Neural cell (in vitro differentiated cells): ENCODE measurements around the gene FBXO36. TPM values are rescaled to one million over a fixed set of nuclear protein-coding genes. Genes with fewer than 3 reads are reported as not detected.

Experiments used
- H2AFZ ChIP-seq: fragments of 200-600, 300-800 bp; sonication (generic), shearing (Covaris generic); 2 replicates; pipeline ENCODE4 v1.6.0; 2014; ENCODE audit warnings: low read depth, mild to moderate bottlenecking, antibody characterized with exemption, low read length, moderate library complexity
- H3F3A ChIP-seq: fragments of 200-600 bp; shearing (Covaris generic); 2 replicates; pipeline ENCODE4 v1.6.1; 2016; ENCODE audit warnings: mild to moderate bottlenecking, moderate library complexity, mixed read lengths, antibody characterized with exemption, low read length; ENCODE audit not compliant: insufficient read depth, poor library complexity, severe bottlenecking
- H3K27ac ChIP-seq: fragments of 200-600, 300-800 bp; sonication (generic), shearing (Covaris generic); 2 replicates; pipeline ENCODE4 v1.5.1; 2014; ENCODE audit warnings: mild to moderate bottlenecking, low read length, moderate library complexity
- H3K27me3 ChIP-seq: fragments of 300-800, 200-600 bp; sonication (generic), shearing (Covaris generic); 2 replicates; pipeline ENCODE4 v1.6.0; 2014; ENCODE audit warnings: mild to moderate bottlenecking, low read depth, low read length, moderate library complexity; ENCODE audit not compliant: insufficient read depth
- H3K36me3 ChIP-seq: fragments of 300-800, 200-600 bp; sonication (generic), shearing (Covaris generic); 2 replicates; pipeline ENCODE4 v1.5.1; 2014; ENCODE audit warnings: mild to moderate bottlenecking, antibody characterized with exemption, low read length, moderate library complexity; ENCODE audit not compliant: insufficient read depth
- H3K4me2 ChIP-seq: fragments of 300-800, 200-600 bp; sonication (generic), shearing (Covaris generic); 2 replicates; pipeline ENCODE4 v1.6.0; 2014; ENCODE audit warnings: mild to moderate bottlenecking, low read length
- H3K4me3 ChIP-seq: fragments of 300-800, 200-600 bp; sonication (generic), shearing (Covaris generic); 2 replicates; pipeline ENCODE4 v1.5.1; 2014; ENCODE audit warnings: mild to moderate bottlenecking, low read length, moderate library complexity
- H3K79me2 ChIP-seq: fragments of 200-600 bp; shearing (Covaris generic); replicated peaks from 2 replicates; pipeline ENCODE4 v1.6.0; 2014; ENCODE audit warnings: mild to moderate bottlenecking, low read length, moderate library complexity; ENCODE audit not compliant: insufficient read depth
- H3K9ac ChIP-seq: fragments of 300-800, 200-600 bp; sonication (generic), shearing (Covaris generic); 2 replicates; pipeline ENCODE4 v1.6.1; 2016; ENCODE audit warnings: mild to moderate bottlenecking, low read length, mixed read lengths
- H3K9me2 ChIP-seq: fragments of 200-600 bp; shearing (Covaris generic); 2 replicates; pipeline ENCODE4 v1.6.1; 2016; ENCODE audit warnings: mild to moderate bottlenecking, low read length, mixed read lengths; ENCODE audit not compliant: insufficient read depth
- H3K9me3 ChIP-seq: fragments of 200-600, 300-800 bp; sonication (generic), shearing (Covaris generic); 2 replicates; pipeline ENCODE4 v1.6.1; 2016; ENCODE audit warnings: mild to moderate bottlenecking, mixed run types, low read length, moderate library complexity, mixed read lengths
- H4K20me1 ChIP-seq: fragments of 200-600 bp; shearing (Covaris generic); 2 replicates; pipeline ENCODE4 v1.6.1; 2016; ENCODE audit warnings: mild to moderate bottlenecking, mixed run types; ENCODE audit not compliant: insufficient read depth
- EP300 ChIP-seq: fragments of 450-650 bp; conservative IDR thresholded peaks from 2 replicates; pipeline ENCODE4 v1.6.1; 2014; ENCODE audit warnings: antibody characterized with exemption, mild to moderate bottlenecking, moderate library complexity; ENCODE audit not compliant: poor library complexity, severe bottlenecking
- EZH2 ChIP-seq: fragments of 200-600, 300-800 bp; shearing (Covaris generic), sonication (generic); IDR thresholded peaks from 2 replicates; pipeline ENCODE4 v1.6.1; 2014; ENCODE audit warnings: antibody characterized with exemption, low read length, borderline replicate concordance, mild to moderate bottlenecking; ENCODE audit not compliant: insufficient read depth, poor library complexity, severe bottlenecking
- MXI1 ChIP-seq: fragments of 450-650 bp; conservative IDR thresholded peaks from 2 replicates; pipeline ENCODE4 v1.6.1; 2014; ENCODE audit warnings: antibody characterized with exemption, mild to moderate bottlenecking; ENCODE audit not compliant: poor library complexity, severe bottlenecking
- POLR2AphosphoS5 ChIP-seq: IDR thresholded peaks from 2 replicates; pipeline ENCODE4 v1.6.1; 2012
- RAD21 ChIP-seq: fragments of 450-650 bp; conservative IDR thresholded peaks from 2 replicates; pipeline ENCODE4 v1.6.1; 2014; ENCODE audit warnings: antibody characterized with exemption, mild to moderate bottlenecking, moderate library complexity
- SMC3 ChIP-seq: fragments of 450-650 bp; conservative IDR thresholded peaks from 2 replicates; pipeline ENCODE4 v1.6.1; 2014; ENCODE audit warnings: antibody characterized with exemption, mild to moderate bottlenecking, moderate library complexity; ENCODE audit not compliant: poor library complexity
- TAF1 ChIP-seq: IDR thresholded peaks from 2 replicates; pipeline ENCODE4 v1.6.1; 2012; ENCODE audit warnings: low read depth
- polyA plus RNA-seq: library from polyadenylated mRNA; depleted of rRNA; stranded (reverse); fragments of >200 nt; gene quantifications from 2 replicates; pipeline ENCODE4 v1.2.3, GENCODE V29; 2014
- TF ChIP-seq, protein P1 (sequence below): IDR thresholded peaks from 2 replicates; pipeline ENCODE4 v1.6.1; 2012; ENCODE audit warnings: borderline replicate concordance
- TF ChIP-seq, protein P2 (sequence below): fragments of 450-650 bp; IDR thresholded peaks from 2 replicates; pipeline ENCODE4 v1.5.1; 2014; ENCODE audit warnings: antibody characterized with exemption, mild to moderate bottlenecking, moderate library complexity; ENCODE audit not compliant: poor library complexity, severe bottlenecking

FBXO36 gene
- polyA plus RNA-seq, 1 donor from 2014 or later = 6.3 TPM

DNA sequence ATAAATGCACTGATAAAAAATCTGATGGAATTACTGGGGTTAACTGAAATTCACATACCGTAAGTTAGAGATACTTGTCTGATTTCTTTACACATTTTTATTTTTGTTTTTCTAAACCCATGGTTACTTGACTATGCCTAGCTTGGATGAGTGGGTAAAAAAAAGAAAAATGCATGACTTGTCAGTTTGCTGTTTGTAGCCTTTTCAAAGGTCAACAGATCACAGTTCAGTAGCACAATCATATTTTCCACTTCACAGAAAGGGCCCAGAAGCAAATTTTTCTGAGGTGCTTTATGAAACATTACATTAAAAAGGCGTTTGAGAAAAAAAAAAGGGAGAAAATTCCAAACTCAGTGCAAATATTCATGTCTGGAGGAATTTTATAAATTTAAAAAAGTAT is 130.0 kb downstream of the FBXO36 start:
- Histone ChIP-seq H3K36me3 (peaks cover 16% of the 10 kb centered on the region), H3K4me3 (no peak overlapping the region), H3K79me2 (no peaks in the 10 kb centered on the region), H3K27ac (no peak overlapping the region), H4K20me1 (no peaks in the 10 kb centered on the region), H3F3A (no peaks in the 10 kb centered on the region), H3K9me3 (no peaks in the 10 kb centered on the region), H3K9ac (no peak overlapping the region), H3K9me2 (no peaks in the 10 kb centered on the region), H3K4me2 (no peak overlapping the region), H3K27me3 (no peaks in the 10 kb centered on the region), H2AFZ (no peak overlapping the region)
- TF ChIP-seq TAF1 (no peak), MXI1 (no peak), EZH2 (no peak), POLR2AphosphoS5 (no peak), EP300 (no peak), RAD21 (no peak), SMC3 (no peak)
- TF ChIP-seq, protein P1, sequence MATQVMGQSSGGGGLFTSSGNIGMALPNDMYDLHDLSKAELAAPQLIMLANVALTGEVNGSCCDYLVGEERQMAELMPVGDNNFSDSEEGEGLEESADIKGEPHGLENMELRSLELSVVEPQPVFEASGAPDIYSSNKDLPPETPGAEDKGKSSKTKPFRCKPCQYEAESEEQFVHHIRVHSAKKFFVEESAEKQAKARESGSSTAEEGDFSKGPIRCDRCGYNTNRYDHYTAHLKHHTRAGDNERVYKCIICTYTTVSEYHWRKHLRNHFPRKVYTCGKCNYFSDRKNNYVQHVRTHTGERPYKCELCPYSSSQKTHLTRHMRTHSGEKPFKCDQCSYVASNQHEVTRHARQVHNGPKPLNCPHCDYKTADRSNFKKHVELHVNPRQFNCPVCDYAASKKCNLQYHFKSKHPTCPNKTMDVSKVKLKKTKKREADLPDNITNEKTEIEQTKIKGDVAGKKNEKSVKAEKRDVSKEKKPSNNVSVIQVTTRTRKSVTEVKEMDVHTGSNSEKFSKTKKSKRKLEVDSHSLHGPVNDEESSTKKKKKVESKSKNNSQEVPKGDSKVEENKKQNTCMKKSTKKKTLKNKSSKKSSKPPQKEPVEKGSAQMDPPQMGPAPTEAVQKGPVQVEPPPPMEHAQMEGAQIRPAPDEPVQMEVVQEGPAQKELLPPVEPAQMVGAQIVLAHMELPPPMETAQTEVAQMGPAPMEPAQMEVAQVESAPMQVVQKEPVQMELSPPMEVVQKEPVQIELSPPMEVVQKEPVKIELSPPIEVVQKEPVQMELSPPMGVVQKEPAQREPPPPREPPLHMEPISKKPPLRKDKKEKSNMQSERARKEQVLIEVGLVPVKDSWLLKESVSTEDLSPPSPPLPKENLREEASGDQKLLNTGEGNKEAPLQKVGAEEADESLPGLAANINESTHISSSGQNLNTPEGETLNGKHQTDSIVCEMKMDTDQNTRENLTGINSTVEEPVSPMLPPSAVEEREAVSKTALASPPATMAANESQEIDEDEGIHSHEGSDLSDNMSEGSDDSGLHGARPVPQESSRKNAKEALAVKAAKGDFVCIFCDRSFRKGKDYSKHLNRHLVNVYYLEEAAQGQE = no peak
- TF ChIP-seq, protein P2, sequence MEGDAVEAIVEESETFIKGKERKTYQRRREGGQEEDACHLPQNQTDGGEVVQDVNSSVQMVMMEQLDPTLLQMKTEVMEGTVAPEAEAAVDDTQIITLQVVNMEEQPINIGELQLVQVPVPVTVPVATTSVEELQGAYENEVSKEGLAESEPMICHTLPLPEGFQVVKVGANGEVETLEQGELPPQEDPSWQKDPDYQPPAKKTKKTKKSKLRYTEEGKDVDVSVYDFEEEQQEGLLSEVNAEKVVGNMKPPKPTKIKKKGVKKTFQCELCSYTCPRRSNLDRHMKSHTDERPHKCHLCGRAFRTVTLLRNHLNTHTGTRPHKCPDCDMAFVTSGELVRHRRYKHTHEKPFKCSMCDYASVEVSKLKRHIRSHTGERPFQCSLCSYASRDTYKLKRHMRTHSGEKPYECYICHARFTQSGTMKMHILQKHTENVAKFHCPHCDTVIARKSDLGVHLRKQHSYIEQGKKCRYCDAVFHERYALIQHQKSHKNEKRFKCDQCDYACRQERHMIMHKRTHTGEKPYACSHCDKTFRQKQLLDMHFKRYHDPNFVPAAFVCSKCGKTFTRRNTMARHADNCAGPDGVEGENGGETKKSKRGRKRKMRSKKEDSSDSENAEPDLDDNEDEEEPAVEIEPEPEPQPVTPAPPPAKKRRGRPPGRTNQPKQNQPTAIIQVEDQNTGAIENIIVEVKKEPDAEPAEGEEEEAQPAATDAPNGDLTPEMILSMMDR = no peak

DNA sequence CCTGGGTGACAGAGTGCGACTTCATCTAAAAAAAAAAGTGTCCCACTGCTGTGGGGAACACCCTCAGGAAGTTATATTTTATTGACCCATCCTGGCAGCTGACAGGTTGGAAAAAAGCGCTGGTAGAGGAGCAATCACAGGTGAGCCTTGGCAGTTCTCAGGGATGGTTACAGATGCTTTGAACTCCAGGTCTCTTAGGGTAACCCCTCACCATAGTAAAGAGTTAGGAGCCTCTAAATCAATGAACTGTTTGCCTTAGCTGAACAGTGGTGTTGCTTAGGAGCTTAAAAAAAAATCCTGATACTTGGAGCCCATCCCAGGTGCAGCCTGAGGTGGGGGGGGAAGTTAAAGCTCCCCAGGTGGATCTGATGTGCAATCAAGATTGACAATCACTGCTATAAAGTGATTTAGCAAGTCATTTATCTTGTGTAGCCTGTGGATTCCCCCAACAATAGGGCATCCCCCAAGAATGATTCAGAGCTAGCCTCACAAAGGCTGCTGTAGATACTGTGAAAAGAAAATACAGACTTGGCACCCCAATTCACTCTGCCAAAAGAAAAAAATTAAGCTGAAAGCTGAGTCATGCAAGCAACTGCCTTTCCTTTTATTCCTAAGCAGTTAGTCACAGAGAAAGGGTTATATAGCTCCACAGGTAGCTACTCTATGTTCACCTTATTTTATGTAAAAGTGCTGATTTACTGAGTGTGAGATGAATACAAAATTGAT is 131.6 kb downstream of the FBXO36 start:
- no peak overlapping the region for H3K4me3 ChIP-seq
- no peak overlapping the region for H3K9ac ChIP-seq
- no peaks in the 10 kb centered on the region for H4K20me1 ChIP-seq
- H3K36me3 ChIP-seq = peaks cover 5% of the 10 kb centered on the region
- H3F3A ChIP-seq = no peaks in the 10 kb centered on the region
- no peaks in the 10 kb centered on the region for H3K9me3 ChIP-seq
- no peaks in the 10 kb centered on the region for H3K79me2 ChIP-seq
- H3K4me2 ChIP-seq = no peak overlapping the region
- H3K27me3 ChIP-seq = no peaks in the 10 kb centered on the region
- H3K9me2 ChIP-seq = no peaks in the 10 kb centered on the region
- no peak for TF ChIP-seq POLR2AphosphoS5
- no peak for TF ChIP-seq MXI1
- TF ChIP-seq, protein P2 = no peak
- TF ChIP-seq EZH2 = no peak
- TF ChIP-seq, protein P1 = no peak
- H3K27ac ChIP-seq = no peak overlapping the region
- no peak overlapping the region for H2AFZ ChIP-seq
